Islet precursor cell (in vitro differentiated cells): ENCODE results near the gene CLEC7A.
A peak's percentile ranks its signal among the peaks of the same experiment; 100 is the strongest.

Experiments used
- DNase-seq: peaks from one replicate; pipeline ENCODE4 v3.0.0-alpha.2; 2018

CLEC7A gene

GRCh38 chr12:10136637-10137205, 6.7 kb upstream of the CLEC7A start:
- DNase-seq: no peak

GRCh38 chr12:10135126-10135525, 5.1 kb upstream of the CLEC7A start:
- DNase-seq: no peak

GRCh38 chr12:10132850-10133370, 2.9 kb upstream of the CLEC7A start:
- DNase-seq: no peak

GRCh38 chr12:10131111-10131690, 1.2 kb upstream of the CLEC7A start:
- DNase-seq: no peak

- DNase-seq: no peak
These were observed 1.3 kb downstream of the CLEC7A start for GRCh38 chr12:10128687-10129086.

GRCh38 chr12:10126413-10126812, 3.6 kb downstream of the CLEC7A start:
- DNase-seq: no peak

GRCh38 chr12:10122689-10123088, 7.3 kb downstream of the CLEC7A start:
- no peak for DNase-seq

GRCh38 chr12:10121278-10121677, 8.7 kb downstream of the CLEC7A start:
- no peak for DNase-seq

- DNase-seq: no peak
These were observed 10.9 kb downstream of the CLEC7A start for GRCh38 chr12:10119066-10119465.

- DNase-seq: no peak
These were observed 14.1 kb downstream of the CLEC7A start for GRCh38 chr12:10115890-10116289.

GRCh38 chr12:10115311-10115710, 14.7 kb downstream of the CLEC7A start:
- no peak for DNase-seq

GRCh38 chr12:10113920-10114319, 16.1 kb downstream of the CLEC7A start:
- no peak for DNase-seq

GRCh38 chr12:10113075-10113474, 16.9 kb downstream of the CLEC7A start:
- no peak for DNase-seq

GRCh38 chr12:10111451-10111850, 18.5 kb downstream of the CLEC7A start:
- peak; percentile 49 for DNase-seq

- DNase-seq: no peak
These were observed 19.6 kb downstream of the CLEC7A start for GRCh38 chr12:10110256-10110844.

GRCh38 chr12:10102322-10102721, 27.7 kb downstream of the CLEC7A start:
- no peak for DNase-seq

GRCh38 chr12:10101648-10102220, 28.3 kb downstream of the CLEC7A start:
- peak; percentile 61 for DNase-seq

- peak; percentile 93 for DNase-seq
These were observed 28.9 kb downstream of the CLEC7A start for GRCh38 chr12:10101042-10101579.

- DNase-seq: peak; percentile 98
These were observed 31.2 kb downstream of the CLEC7A start, which contains the start of gene CLEC1A for GRCh38 chr12:10098791-10099190. Gene CLEC1A, minus strand, starts transcription at chr12:10098985. Its CDS starts 63 bp downstream, at chr12:10098922.

- DNase-seq: no peak
These were observed 32.5 kb downstream of the CLEC7A start for GRCh38 chr12:10097521-10097920.

GRCh38 chr12:10095971-10096370, 34.0 kb downstream of the CLEC7A start:
- no peak for DNase-seq

- no peak for DNase-seq
These were observed 35.2 kb downstream of the CLEC7A start for GRCh38 chr12:10094646-10095395.
